Activated CD4-positive, alpha-beta T cell treated with anti-CD3 and anti-CD28 coated beads for 48 hours (primary cell): ENCODE measurements around the gene TBXAS1.

Experiments
- DNase-seq: peaks from one replicate; pipeline ENCODE4 v3.0.0-alpha.2; 2020

Gene TBXAS1

GRCh38 chr7:139985811-139986210, 156.7 kb downstream of the TBXAS1 start:
- no peak for DNase-seq

- no peak for DNase-seq
Observed at GRCh38 chr7:139987691-139988516, 158.8 kb downstream of the TBXAS1 start.

- no peak for DNase-seq
Observed at GRCh38 chr7:139989366-139990141, 160.5 kb downstream of the TBXAS1 start.

GRCh38 chr7:139990142-139990535, 161.1 kb downstream of the TBXAS1 start:
- DNase-seq = no peak

DNA sequence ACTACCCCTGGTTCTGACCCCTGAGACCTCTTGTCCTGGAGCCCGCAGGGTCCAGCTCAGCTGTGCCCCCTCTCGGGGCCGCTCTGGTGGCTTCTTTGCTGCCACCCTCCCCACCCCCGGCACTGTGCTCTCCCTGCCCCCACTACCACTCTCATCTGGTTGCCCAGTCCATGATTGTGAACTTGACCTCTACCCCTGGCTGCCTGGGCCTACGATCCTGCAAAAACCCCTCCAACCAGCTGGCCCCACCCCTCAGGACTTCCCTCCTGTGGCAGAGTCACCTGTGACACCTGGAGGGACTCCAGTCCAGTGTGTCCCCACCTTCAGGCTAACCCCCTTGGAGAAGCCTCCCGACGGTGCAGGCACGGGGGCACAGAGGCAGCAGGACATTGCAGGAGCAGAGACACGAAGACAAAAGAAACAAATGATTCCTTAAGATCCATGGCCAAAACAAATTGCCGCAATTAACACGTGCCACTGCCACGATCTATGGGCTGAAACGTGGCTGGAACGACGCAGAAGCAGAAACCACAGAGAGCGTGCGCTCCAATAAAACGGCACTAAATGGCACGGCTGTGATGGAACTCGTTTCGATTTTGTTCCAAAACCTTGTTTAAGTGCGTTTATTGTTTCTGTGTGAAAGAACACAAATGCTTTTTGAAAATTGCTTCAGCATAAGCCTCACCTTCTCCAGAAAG, 161.7 kb downstream of the TBXAS1 start:
- DNase-seq = no peak

GRCh38 chr7:139991269-139991666, 162.2 kb downstream of the TBXAS1 start:
- no peak for DNase-seq

DNA sequence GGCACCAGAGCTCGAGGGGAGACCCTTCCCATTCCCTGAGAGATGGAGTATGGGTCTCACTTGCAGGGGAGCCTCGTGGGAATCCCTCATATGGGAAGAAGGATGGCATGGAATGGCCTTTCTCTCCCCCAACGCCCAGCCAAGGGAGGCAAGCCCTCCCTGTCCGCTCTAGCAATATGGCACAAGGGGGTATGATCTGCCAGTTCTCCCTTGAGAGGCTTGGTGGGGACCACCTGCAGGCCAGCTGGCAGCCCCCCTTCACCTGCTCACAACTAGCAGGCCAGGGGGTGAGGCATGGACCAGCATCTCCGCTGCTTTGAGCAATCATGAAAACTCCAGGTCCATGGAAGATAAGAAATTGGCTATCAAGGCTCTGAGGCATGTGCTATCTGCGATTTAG, 162.8 kb downstream of the TBXAS1 start:
- DNase-seq = no peak

DNA sequence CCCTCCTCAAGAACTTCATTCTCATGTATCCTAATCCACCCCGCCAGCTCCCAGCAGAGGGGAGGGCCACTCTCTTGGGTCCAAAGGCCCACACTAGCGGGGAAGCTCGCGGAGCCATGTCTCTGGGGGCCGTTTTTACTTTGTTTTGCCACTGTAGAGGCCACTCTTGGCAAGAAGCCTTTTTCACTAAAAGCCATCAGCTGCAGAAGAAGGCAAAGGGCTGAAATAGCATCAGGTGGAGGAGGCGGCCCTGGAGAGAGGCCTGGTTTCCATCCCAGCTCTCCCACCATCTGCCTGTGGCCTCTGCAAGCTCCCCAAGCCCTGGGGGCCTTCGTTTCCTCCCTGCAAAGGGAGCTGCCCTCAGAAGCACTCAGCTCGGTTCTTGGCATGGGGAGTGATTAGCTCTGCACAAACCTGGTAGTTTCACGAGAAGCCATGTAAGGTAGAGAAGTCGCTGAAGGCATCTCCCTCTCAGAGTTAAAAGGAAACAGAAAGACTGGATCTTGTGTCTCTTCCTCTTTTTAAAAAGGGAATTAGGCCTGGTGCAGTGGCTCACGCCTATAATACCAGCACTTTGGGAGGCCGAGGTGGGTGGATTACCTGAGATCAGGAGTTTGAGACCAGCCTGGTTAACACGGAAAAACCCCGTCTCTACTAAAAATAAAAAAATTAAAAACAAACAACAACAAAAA, 163.4 kb downstream of the TBXAS1 start:
- no peak for DNase-seq

- no peak for DNase-seq
Observed at GRCh38 chr7:139993169-139993568, 164.1 kb downstream of the TBXAS1 start.

GRCh38 chr7:139993592-139993991, 164.5 kb downstream of the TBXAS1 start:
- no peak for DNase-seq

DNA sequence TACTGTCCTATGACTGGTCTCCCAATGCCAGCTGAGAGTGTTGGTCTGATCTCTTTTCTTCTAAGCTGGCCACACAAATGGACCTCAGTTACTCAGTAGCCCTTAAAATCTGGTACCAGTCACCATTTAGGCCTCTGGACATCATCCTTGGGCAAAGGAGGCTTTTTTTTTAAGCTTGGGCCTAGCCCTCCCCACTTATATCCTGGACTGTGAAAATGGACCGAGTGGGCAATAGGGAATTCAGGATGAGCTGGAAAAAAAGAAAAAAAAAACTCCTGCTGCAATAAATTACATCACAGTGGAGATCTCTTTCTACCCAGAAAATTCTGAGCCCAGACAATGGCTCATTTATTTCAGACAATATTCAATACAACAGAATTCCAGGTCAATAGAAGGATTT, 165.3 kb downstream of the TBXAS1 start:
- no peak for DNase-seq

DNA sequence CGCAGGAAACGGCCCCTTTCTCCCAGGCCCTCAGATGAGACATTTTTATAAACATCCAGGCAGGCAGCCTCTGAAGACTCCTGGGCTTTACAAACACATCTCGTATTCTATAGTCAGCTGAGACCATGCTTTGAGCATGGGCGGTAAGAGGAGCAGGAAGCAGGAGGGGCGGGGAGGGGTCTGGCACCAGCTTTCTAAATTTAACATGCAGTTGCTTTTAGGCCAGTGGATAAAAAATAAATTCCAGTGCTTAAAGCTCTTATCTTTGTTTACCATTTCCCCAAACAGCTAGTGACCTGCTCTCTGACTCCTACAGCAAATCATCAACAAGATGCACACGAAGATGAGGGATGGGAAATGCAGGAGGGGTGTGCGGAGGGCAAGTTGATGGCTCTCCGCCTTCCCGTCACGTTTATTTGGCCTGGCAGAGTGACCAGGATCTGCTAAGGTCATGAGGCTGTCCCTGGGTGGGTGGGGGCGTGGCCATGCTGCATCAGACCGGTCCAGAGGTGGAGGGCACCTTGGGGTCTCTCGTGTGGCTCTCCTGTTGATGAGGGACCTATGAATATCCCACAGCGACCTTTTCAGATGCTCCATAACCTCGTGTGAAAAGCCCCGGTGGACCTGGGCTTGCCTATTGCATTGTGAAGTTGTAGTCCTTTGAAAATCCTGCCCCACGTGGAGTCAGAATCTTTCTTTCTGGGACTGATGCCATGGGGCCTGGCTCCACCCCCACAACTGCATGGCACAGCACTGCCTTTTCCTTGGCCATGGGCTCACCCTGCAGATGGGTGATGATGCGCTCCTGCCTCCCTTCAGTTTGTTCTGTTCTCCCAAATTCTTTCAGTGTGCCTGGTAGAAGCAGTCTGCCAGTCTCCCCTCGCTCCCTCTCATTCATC, 166.2 kb downstream of the TBXAS1 start:
- DNase-seq = no peak

DNA sequence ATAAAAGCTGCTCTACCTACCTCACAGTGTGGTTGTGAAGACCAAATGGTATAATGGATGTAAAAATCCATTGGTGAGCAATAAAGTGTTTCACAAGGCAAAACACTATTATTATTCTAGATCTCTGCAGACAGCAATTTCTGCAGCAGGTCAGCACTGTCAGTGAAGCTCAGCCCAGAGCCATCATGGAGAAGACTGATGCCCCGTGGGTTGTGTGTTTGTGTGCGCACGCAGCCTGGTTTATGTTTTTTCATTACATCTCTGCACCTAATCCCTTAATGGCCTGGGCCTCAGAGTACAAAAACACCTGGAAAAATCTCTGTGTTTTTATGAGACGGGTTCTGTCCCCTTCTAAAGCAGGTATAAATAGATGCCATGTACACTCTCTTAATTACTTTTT, 169.5 kb downstream of the TBXAS1 start:
- DNase-seq = no peak

DNA sequence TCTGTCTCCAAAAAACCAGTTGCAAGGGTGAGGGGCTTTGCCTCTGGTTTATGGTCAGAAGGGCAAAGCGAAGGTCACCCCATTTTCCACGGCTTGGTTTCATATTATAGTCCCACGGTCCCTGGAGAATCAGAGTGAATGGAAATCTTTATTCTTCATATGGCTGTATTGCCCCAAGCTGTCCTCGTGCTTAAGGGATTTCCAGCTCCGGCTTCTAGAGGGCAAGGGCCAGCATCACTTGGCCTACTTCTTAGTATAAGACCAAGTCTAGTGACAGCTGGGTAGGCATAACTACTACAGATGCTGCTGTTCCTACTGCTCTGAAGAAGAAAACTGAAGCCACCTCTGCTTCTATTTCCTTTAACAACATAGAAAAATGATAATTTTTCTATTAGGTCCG, 170.5 kb downstream of the TBXAS1 start:
- DNase-seq = no peak

GRCh38 chr7:140000666-140001268, 171.7 kb downstream of the TBXAS1 start:
- DNase-seq = no peak

GRCh38 chr7:140003913-140004382, 174.9 kb downstream of the TBXAS1 start:
- peak; percentile 42 for DNase-seq

GRCh38 chr7:140004672-140005071, 175.6 kb downstream of the TBXAS1 start:
- DNase-seq = no peak

DNA sequence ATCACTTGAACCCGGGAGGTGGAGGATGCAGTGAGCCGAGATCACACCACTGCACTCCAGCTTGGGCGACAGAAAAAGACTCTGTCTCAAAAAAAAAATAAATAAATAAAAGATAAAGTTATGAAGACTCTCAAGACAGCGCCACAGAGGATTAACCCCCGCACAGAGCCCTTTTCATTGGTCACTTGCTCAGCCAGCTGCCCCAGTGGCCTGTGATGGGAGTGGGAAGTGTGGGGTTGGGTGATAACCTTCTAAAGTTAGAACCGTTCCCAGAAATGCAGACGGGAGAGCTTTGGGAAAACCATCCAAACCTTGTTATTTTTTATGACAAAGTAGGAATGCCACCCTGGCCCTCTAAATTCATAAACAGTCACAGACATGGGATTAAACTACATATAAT, 176.3 kb downstream of the TBXAS1 start:
- no peak for DNase-seq

GRCh38 chr7:140005754-140006503, 176.9 kb downstream of the TBXAS1 start:
- DNase-seq = no peak

- no peak for DNase-seq
Observed at GRCh38 chr7:140006600-140006999, 177.5 kb downstream of the TBXAS1 start.
